GM12891 (cell line): ENCODE measurements around the gene SPRR2E.
"Not testable (repeated sequence)": the region's sequence is repeated elsewhere in the genome, so short reads cannot be mapped to it uniquely, and the experiment has no call there.

Experiments used
- DNase-seq: peaks from one replicate; pipeline ENCODE4 v3.0.0; 2011; ENCODE audit warnings: low spot score; ENCODE audit not compliant: insufficient read length
- FAIRE-seq: peaks from 2 replicates; lab custom pipeline; 2011; peaks lifted over from hg19 to GRCh38; lab: Jason Lieb, UNC
- PAX5 ChIP-seq: IDR thresholded peaks from 2 replicates; pipeline ENCODE4 v1.6.1; 2011; ENCODE audit warnings: low read length, moderate library complexity, mild to moderate bottlenecking; ENCODE audit not compliant: insufficient read depth, severe bottlenecking
- POLR2A ChIP-seq: IDR thresholded peaks from 2 replicates; pipeline ENCODE4 v1.6.1; 2011; ENCODE audit warnings: low read depth, low read length, control low read depth
- POLR2AphosphoS5 ChIP-seq: IDR thresholded peaks from 2 replicates; pipeline ENCODE4 v1.6.1; 2011; ENCODE audit warnings: low read depth, low read length, control low read depth
- POU2F2 ChIP-seq: IDR thresholded peaks from 2 replicates; pipeline ENCODE4 v1.6.1; 2011; ENCODE audit warnings: low read depth, mild to moderate bottlenecking, control low read depth, low read length, moderate library complexity
- SPI1 ChIP-seq: IDR thresholded peaks from 2 replicates; pipeline ENCODE4 v1.6.1; 2011; ENCODE audit warnings: low read depth, low read length, control low read depth
- TAF1 ChIP-seq: IDR thresholded peaks from 2 replicates; pipeline ENCODE4 v1.6.1; 2011; ENCODE audit warnings: low read depth, low read length, control low read depth

The SPRR2E gene

DNA sequence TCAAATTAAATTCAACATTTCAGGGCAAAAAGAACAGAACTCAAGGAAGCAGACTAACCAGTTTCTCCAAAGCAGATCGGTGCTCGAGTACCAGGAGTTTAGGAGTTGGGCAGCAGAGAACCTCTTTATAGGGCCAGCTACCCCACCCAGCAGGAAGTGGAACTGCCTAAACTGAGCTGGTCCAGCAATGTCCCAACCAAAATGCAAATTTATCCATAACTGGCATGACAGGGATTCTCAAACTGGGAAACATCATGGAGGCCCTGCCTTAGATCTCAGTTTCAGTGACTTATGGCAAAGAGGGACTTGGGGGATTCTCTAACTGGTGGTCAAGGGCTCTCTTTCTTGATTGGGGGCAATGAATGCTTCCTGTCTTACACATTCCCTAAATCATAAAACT lies 22.8 kb downstream of the SPRR2E start, which contains the start of gene SPRR2B:
TSS of gene SPRR2B (minus strand) at position 101 of the 400 bp plus-strand sequence. CDS start 772 bp downstream, outside the sequence.
- no peak for TF ChIP-seq TAF1
- no peak for TF ChIP-seq PAX5
- no peak for TF ChIP-seq POU2F2
- no peak for TF ChIP-seq SPI1
- TF ChIP-seq POLR2A, result no peak
- no peak for TF ChIP-seq POLR2AphosphoS5
- no peak for DNase-seq
- FAIRE-seq, result no peak

DNA sequence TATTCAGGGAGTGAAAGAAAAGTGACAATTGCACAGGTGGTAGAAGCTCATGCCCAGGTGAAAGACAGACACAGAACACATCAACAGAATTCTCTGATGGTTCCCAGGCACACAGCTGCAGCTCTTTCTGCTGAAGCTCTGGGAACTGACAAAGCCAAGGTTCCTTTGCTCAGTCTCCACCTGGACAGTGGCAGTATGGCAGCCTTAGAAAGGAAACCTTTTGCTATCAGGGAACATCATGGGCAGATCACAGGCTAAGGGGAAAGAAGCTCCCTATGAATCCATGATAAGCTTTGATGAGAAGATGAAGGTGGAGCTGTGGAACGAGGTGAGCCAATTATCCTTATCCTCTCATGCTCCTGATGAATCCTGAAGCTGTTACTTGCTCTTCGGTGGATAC lies 24.1 kb downstream of the SPRR2E start:
- no peak for DNase-seq
- TF ChIP-seq PAX5, result no peak
- TF ChIP-seq POU2F2, result no peak
- no peak for TF ChIP-seq POLR2A
- FAIRE-seq, result no peak

DNA sequence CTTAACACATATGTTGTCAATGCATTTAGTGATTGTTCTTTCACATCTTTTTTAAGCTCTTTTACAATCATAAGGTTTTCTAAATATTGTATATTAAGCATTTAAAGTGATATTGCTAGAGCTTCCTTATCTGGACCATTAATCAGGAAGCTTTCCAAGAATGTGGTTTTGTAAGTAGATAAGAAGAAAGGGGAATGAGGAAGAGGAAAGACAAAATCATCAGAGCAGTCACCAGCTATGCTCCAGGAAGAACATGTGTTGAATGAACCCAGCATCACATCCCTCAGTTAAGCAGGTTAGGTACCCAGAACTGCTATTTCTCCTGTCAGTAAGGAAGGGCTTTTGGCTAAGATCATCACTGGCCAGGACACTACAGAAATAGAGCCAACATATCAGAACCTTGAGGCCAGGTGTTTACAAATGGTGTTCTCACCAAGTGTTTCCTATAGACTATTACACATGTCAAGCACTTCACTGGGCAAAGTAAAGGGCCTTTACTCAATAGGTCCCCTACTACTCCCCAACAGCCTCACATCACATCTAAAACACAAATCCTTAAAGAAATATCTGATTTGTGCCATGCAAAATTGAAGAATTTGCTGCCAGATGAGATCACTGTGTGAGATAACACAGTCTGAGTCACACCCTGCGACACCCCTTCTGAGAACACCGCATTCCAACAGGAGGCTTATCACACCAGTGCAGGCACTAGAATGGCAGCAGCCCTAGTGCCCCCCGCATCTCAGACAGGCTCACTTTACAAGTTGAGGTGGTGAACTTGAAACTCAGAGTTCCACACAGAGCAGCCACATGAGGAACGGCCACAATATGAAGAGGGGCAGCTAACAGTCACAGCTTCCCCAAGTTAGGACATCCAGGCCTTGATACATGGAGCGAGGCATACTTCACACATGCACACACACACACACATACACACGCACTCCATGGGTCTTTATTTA lies 35.2 kb downstream of the SPRR2E start:
- FAIRE-seq, result peak; percentile 45
- DNase-seq, result no peak
- TF ChIP-seq TAF1 (no peak), POLR2AphosphoS5 (no peak), SPI1 (no peak), POLR2A (no peak)

DNA sequence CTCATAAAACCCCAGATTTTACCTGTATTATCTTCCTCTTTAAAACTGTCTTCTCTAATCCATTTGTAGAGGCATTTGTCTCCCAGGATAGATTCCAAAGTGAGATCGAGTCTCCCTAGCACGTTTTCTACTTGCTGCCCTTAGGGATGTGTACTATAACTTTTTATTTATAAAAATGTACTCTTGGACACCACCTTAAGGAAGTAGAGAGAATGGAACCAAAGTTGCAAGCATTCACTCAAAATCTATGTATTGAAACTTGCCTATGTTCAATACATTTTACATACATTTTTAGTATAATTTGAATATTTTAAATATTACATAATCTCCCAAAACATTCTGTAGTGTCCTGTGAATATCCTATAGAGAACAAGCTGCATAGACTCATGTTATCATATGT lies 36.2 kb downstream of the SPRR2E start:
- FAIRE-seq (no peak), DNase-seq (no peak)
- TF ChIP-seq PAX5 (no peak), SPI1 (no peak), TAF1 (no peak), POU2F2 (no peak), POLR2A (no peak), POLR2AphosphoS5 (no peak)

DNA sequence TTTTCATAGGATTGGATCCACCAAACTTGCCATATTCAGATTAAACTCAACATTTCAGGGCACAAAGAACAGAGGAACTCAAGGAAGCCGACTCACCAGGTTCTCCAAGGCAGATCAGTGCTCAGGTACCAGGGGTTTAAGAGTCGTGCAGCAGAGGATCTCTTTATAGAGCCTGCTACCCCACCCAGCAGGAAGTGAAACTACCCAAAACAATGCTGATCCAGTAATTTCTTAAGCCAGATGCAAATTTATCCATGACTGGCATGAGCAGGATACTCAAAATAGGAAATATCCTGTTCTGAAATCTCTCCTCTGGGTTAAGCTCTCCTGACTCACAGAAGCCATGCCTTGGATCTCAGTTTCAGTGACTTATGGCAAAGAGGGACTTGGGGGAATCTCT lies 37.0 kb downstream of the SPRR2E start, which contains the start of gene SPRR2A:
TSS of gene SPRR2A (minus strand) at position 138 of the 400 bp plus-strand sequence. CDS start 777 bp downstream, outside the sequence.
- DNase-seq, result no peak
- no peak for FAIRE-seq
- TF ChIP-seq PAX5 (no peak), SPI1 (peak; percentile 48; the same call in 1 of the 2 replicates)

DNA sequence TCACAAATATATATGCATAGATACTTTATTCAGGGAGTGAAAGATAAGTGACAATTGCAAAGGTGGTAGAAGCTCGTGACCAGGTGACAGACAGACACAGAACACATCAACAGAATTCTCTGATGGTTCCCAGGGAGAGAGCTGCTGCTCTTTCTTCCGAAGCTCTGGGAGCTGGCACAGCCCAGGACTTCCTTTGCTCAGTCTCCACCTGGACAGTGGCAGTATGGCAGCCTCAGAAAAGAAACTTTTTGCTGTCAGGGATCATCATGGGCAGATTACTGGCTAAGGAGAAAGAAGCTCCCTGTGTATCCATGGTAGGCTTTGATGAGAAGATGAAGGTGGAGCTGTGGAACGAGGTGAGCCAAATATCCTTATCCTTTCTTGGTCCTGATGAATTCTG lies 38.2 kb downstream of the SPRR2E start:
- DNase-seq, FAIRE-seq: not testable (repeated sequence)

DNA sequence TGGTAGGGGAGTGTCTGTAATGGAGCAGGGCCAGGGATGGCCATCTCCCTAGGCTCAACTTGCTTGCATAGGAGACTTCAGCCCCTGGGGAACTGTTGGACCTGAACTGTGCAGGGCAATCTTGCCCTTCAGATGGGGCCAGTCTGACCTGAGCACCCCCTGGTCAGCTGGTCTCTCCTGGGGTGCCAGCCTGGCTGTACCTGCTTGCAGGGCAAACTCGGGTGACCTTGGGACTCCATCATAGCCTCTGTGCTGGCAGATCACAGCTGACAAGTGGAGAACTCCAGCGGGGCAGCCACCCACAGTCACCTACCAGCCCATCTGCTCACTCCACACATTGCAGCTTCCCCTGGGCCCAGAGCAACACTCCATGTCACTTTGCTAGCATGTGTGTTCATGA lies 45.1 kb downstream of the SPRR2E start:
- DNase-seq, result no peak
- TF ChIP-seq POU2F2 (no peak), POLR2AphosphoS5 (no peak), TAF1 (no peak), SPI1 (no peak), PAX5 (no peak), POLR2A (no peak)
- no peak for FAIRE-seq
